ENCODE results near the gene POU6F2. TPM values are rescaled to one million over a fixed set of nuclear protein-coding genes. Genes with fewer than 3 reads are reported as not detected.

Gene POU6F2
- total RNA-seq, 4 donors from 2014 or later, result 0.91 TPM; not detected in 3

DNA sequence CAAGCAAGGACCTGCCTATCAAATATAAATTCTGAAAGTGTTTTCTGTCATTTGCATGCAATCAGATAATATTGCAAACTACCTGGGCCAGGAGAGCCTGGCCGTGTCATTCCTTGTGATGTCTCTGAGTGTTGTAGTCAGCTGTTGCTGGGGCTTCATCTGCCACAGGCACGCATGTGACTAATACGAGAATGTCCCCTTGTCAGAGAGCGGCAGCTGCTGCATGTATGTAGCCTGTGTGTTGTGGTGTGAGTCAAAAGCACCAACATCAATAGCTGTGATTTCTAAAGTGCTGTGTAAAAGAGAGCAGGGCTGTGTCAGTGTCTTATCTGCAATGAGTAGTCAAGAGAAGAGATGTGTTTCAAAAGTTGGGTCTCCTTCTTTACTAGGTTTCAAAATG is 155.4 kb downstream of the POU6F2 start:
- Histone ChIP-seq H3K27ac (no peak overlapping the region), H3K9me3 (no peaks in the 10 kb centered on the region), H3K4me3 (no peak overlapping the region), H3K36me3 (no peaks in the 10 kb centered on the region), H3K4me1 (no peaks in the 10 kb centered on the region), H3K27me3 (no peaks in the 10 kb centered on the region)
- DNase-seq, result no peak
- TF ChIP-seq POLR2A (IDR thresholded peaks at IDR 0.05), result no peak
- TF ChIP-seq CTCF (IDR thresholded peaks at IDR 0.05), result no peak
- intact Hi-C loops (cut with DNase I; ENCODE audit: low total_unique reads), result no loop called here

DNA sequence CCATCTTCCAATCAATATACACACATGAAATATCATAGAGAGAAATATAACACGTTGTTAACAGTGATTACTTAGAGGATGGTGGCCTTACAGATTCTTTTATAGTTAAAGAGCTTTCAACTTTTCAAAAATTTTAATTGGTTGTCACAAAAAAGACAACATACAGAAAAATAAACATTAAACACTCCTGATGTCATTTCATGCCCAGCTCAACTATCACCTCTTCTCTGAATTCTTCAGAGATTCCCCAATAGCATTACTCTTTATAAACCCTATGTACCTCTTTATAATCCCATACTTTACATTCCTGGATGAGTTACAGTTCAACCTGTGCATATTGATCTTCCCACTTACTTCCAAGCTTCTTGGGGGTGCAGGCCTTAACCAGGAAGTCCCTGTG is 159.8 kb downstream of the POU6F2 start:
- Histone ChIP-seq H3K4me3 (no peak overlapping the region), H3K4me1 (no peaks in the 10 kb centered on the region), H3K36me3 (no peaks in the 10 kb centered on the region), H3K9me3 (no peaks in the 10 kb centered on the region), H3K27me3 (no peaks in the 10 kb centered on the region), H3K27ac (no peak overlapping the region)
- intact Hi-C loops (cut with DNase I; ENCODE audit: low total_unique reads), result no loop called here
- no peak for DNase-seq
- TF ChIP-seq POLR2A (IDR thresholded peaks at IDR 0.05) (no peak), CTCF (IDR thresholded peaks at IDR 0.05) (no peak)

GRCh38 chr7:39142750-39143149 is 165.0 kb downstream of the POU6F2 start:
- no peaks in the 10 kb centered on the region for H3K27me3 ChIP-seq
- H3K4me1 ChIP-seq, result no peaks in the 10 kb centered on the region
- H3K9me3 ChIP-seq, result no peaks in the 10 kb centered on the region
- TF ChIP-seq CTCF (IDR thresholded peaks at IDR 0.05) (no peak), POLR2A (IDR thresholded peaks at IDR 0.05) (no peak)
- no peaks in the 10 kb centered on the region for H3K36me3 ChIP-seq
- H3K27ac ChIP-seq, result no peak overlapping the region
- no peak overlapping the region for H3K4me3 ChIP-seq
- no peak for DNase-seq
- intact Hi-C loops (cut with DNase I; ENCODE audit: low total_unique reads), result no loop called here

- DNase-seq, result no peak
- Histone ChIP-seq H3K27ac (no peak overlapping the region), H3K4me3 (no peak overlapping the region), H3K27me3 (no peaks in the 10 kb centered on the region), H3K36me3 (no peaks in the 10 kb centered on the region), H3K4me1 (no peaks in the 10 kb centered on the region), H3K9me3 (no peaks in the 10 kb centered on the region)
- TF ChIP-seq POLR2A (IDR thresholded peaks at IDR 0.05) (no peak), CTCF (IDR thresholded peaks at IDR 0.05) (no peak)
- intact Hi-C loops (cut with DNase I; ENCODE audit: low total_unique reads), result no loop called here
Observed at GRCh38 chr7:39144420-39144819, 166.7 kb downstream of the POU6F2 start.

GRCh38 chr7:39145283-39145682 is 167.6 kb downstream of the POU6F2 start:
- no peak overlapping the region for H3K27ac ChIP-seq
- TF ChIP-seq POLR2A (IDR thresholded peaks at IDR 0.05), result no peak
- no peak for TF ChIP-seq CTCF (IDR thresholded peaks at IDR 0.05)
- H3K27me3 ChIP-seq, result no peaks in the 10 kb centered on the region
- no peaks in the 10 kb centered on the region for H3K9me3 ChIP-seq
- no peaks in the 10 kb centered on the region for H3K4me1 ChIP-seq
- H3K36me3 ChIP-seq, result no peaks in the 10 kb centered on the region
- DNase-seq, result no peak
- H3K4me3 ChIP-seq, result no peak overlapping the region
- intact Hi-C loops (cut with DNase I; ENCODE audit: low total_unique reads), result no loop called here
